Left lung (tissue), 10 donors: ENCODE results near the gene POLR3GL. TPM values are rescaled to one million over a fixed set of nuclear protein-coding genes. Genes with fewer than 3 reads are reported as not detected.
"Not testable (repeated sequence)": the region's sequence is repeated elsewhere in the genome, so short reads cannot be mapped to it uniquely, and the experiment has no call there.

ENCODE experiments used
- ATAC-seq: fragments of 200-7000 bp; cut with Tn5 transposase; one replicate; pipeline ENCODE4 v1.9.1; 2020; ENCODE audit warnings: moderate library complexity
- DNase-seq, 4 donors: peaks; one replicate each; pipeline ENCODE4 v3.0.0-alpha.2; 2013 to 2020
- H3K27ac ChIP-seq, 2 donors: fragments of 200-600 bp; sonication (generic) in 1 of 2; one replicate each; pipeline versions ENCODE4 v1.5.0 to v1.8.0; 2020 to 2021
- H3K27me3 ChIP-seq, 2 donors: fragments of 200-600 bp; sonication (generic) in 1 of 2; one replicate each; pipeline versions ENCODE4 v1.5.0 to v1.8.0; 2020 to 2021
- H3K36me3 ChIP-seq, 2 donors: fragments of 200-600 bp; sonication (generic) in 1 of 2; one replicate each; pipeline versions ENCODE4 v1.5.0 to v1.8.0; 2020 to 2021
- H3K4me1 ChIP-seq, 2 donors: fragments of 200-600 bp; one replicate each; pipeline ENCODE4 v1.8.0; 2021
- H3K4me3 ChIP-seq, 2 donors: fragments of 200-600 bp; sonication (generic) in 1 of 2; one replicate each; pipeline versions ENCODE4 v1.5.0 to v1.8.0; 2020 to 2021; ENCODE audit warnings: mild to moderate bottlenecking in 1 of 2
- H3K9me3 ChIP-seq, 2 donors: fragments of 200-600 bp; sonication (generic) in 1 of 2; one replicate each; pipeline versions ENCODE4 v1.5.0 to v1.8.0; 2020 to 2021
- intact Hi-C, 2 donors: fragments of 100-400 bp; cut with DNase I; formaldehyde crosslinking; loops; one replicate each; pipeline versions ENCODE4 v1.11.2 to v1.14.2; 2022
- polyA plus RNA-seq, 6 donors: library from polyadenylated mRNA; unstranded; fragments of 120-200 nt; gene quantifications; one replicate each; pipeline ENCODE4 v1.2.1, GENCODE V29; 2013; ENCODE audit not compliant: insufficient read length in 6 of 6
- total RNA-seq, 2 donors: library from RNA; stranded (reverse); fragmentation: NEBNext Ultra II Directional; extraction: Animal tissue kit (Norgen Biotek cat#: 25700); gene quantifications; one replicate each; pipeline ENCODE4 v1.2.1, GENCODE V29; 2021
- TF ChIP-seq, protein P1 (sequence below), 2 donors: fragments of 200-600 bp; sonication (generic) in 1 of 2; IDR thresholded peaks; one replicate each; pipeline versions ENCODE4 v1.5.0 to v1.8.0; 2021; ENCODE audit warnings: antibody characterized with exemption in 2 of 2
- donor health status: DM: no; HTN: yes; CAD: no.
- donor health status: DM: no; HTN: no; CAD: no.

The POLR3GL gene
- total and polyA plus RNA-seq, 8 donors, result 19.6 to 50.2 (median 44.2) TPM

DNA sequence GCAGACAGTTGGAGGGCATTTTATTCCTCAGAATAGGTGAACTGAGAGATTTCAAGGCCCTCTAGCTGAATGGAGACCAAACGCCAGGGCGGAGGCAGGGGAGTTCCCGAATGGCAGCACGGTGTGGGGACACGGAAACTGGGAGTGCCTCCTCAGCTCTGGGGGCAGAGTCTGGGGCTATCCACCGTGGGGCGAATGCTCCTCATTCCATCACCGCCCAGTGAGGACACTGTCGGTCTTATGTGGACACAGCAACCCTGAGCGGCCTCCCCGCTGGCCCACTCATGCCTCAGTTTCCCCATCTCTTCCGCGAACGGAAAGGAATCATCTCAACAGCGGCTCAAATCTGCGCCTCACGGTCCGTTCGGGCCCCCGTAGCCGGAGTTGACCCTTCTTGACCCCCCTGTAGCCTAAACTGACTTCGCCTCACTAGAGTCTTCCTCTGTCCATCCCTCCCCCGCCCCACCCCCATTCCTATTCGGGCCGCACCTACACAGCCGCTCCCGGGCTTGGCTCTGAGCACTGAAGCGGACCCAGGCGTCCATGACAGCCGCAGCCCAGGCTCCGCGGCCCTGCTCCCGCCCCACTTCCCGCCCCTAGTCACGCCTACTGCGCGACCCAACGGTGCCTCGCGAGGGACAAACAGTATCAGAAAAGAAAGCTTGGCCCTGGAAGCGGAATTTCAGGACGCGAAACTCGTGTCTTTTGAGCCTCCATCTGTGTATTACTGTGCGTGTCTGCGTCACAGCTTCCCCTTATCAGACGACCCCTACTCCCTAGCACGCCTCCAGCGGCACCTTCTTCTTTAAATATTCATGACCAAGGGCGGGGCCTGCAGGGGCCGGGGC, 46.1 kb upstream of the POLR3GL start, which contains the start of gene PEX11B:
Gene PEX11B, minus strand, starts transcription at position 574 of the 848 bp plus-strand sequence. Its CDS starts 29 bp downstream, at position 545.
- no peaks in the 10 kb centered on the region for H3K9me3 ChIP-seq
- intact Hi-C loops, result no loop called here
- H3K27me3 ChIP-seq, result no peaks in the 10 kb centered on the region
- peaks cover 0 to 39% of the 10 kb centered on the region in 2 donors for H3K36me3 ChIP-seq
- peak within 1 kb of the TSS; percentile 85 to 93 for H3K4me3 ChIP-seq
- TF ChIP-seq, protein P1, sequence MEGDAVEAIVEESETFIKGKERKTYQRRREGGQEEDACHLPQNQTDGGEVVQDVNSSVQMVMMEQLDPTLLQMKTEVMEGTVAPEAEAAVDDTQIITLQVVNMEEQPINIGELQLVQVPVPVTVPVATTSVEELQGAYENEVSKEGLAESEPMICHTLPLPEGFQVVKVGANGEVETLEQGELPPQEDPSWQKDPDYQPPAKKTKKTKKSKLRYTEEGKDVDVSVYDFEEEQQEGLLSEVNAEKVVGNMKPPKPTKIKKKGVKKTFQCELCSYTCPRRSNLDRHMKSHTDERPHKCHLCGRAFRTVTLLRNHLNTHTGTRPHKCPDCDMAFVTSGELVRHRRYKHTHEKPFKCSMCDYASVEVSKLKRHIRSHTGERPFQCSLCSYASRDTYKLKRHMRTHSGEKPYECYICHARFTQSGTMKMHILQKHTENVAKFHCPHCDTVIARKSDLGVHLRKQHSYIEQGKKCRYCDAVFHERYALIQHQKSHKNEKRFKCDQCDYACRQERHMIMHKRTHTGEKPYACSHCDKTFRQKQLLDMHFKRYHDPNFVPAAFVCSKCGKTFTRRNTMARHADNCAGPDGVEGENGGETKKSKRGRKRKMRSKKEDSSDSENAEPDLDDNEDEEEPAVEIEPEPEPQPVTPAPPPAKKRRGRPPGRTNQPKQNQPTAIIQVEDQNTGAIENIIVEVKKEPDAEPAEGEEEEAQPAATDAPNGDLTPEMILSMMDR (IDR thresholded peaks at IDR 0.05), result no peak
- peak within 1 kb of the TSS; percentile 85 to 91 for H3K27ac ChIP-seq
- H3K4me1 ChIP-seq, result peaks cover 14 to 53% of the 10 kb centered on the region in 2 donors
- ATAC-seq (peak; percentile 96), DNase-seq (peak; percentile 90 to 96 (median 92))

- TF ChIP-seq, protein P1 (IDR thresholded peaks at IDR 0.05), result no peak
- peak overlapping the region; percentile 85 to 91 for H3K27ac ChIP-seq
- peak; percentile 70 for ATAC-seq
- H3K36me3 ChIP-seq, result peaks cover 0 to 36% of the 10 kb centered on the region in 2 donors
- peak overlapping the region; percentile 85 to 93 for H3K4me3 ChIP-seq
- intact Hi-C loops, result no loop called here
- H3K27me3 ChIP-seq, result no peaks in the 10 kb centered on the region
- H3K9me3 ChIP-seq, result no peaks in the 10 kb centered on the region
- peaks cover 14 to 55% of the 10 kb centered on the region in 2 donors for H3K4me1 ChIP-seq
- DNase-seq, result peak; percentile 29 to 95 (median 56)
Observed at GRCh38 chr1:145918992-145919939, 45.2 kb upstream of the POLR3GL start.

DNA sequence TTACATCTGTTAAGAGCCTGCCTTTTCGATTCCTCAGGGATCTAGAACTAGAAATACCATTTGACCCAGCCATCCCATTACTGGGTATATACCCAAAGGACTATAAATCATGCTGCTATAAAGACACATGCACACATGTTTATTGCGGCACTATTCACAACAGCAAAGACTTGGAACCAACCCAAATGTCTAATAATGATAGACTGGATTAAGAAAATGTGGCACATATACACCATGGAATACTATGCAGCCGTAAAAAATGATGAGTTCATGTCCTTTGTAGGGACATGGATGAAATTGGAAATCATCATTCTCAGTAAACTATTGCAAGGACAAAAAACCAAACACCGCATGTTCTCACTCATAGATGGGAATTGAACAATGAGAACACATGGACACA, 44.2 kb upstream of the POLR3GL start:
- H3K27me3 ChIP-seq, ATAC-seq, intact Hi-C loops, H3K9me3 ChIP-seq, DNase-seq, H3K27ac ChIP-seq: not testable (repeated sequence)
- H3K4me1 ChIP-seq, result peaks cover 14 to 55% of the 10 kb centered on the region in 2 donors
- peak overlapping the region in 1 of 2 donors; percentile 93 for H3K4me3 ChIP-seq
- peaks cover 0 to 28% of the 10 kb centered on the region in 2 donors for H3K36me3 ChIP-seq

GRCh38 chr1:145922266-145922665, 42.2 kb upstream of the POLR3GL start:
- no peak for DNase-seq
- Histone ChIP-seq H3K9me3 (no peaks in the 10 kb centered on the region), H3K36me3 (peaks cover 0 to 23% of the 10 kb centered on the region in 2 donors), H3K27ac (peak overlapping the region in 1 of 2 donors; percentile 6), H3K4me1 (peaks cover 19 to 57% of the 10 kb centered on the region in 2 donors), H3K27me3 (no peaks in the 10 kb centered on the region), H3K4me3 (no peak overlapping the region)
- intact Hi-C loops, result no loop called here
- TF ChIP-seq, protein P1 (IDR thresholded peaks at IDR 0.05), result no peak
- no peak for ATAC-seq

- DNase-seq (no peak), ATAC-seq (peak; percentile 6)
- Histone ChIP-seq H3K36me3 (peaks cover 0 to 23% of the 10 kb centered on the region in 2 donors), H3K27me3 (no peaks in the 10 kb centered on the region), H3K27ac (peak overlapping the region; percentile 95), H3K9me3 (no peaks in the 10 kb centered on the region), H3K4me1 (peaks cover 7 to 32% of the 10 kb centered on the region in 2 donors), H3K4me3 (peak overlapping the region; percentile 58 to 71)
- TF ChIP-seq, protein P1 (IDR thresholded peaks at IDR 0.05), result no peak
- intact Hi-C loops, result no loop called here
Observed at GRCh38 chr1:145926686-145927062, 37.8 kb upstream of the POLR3GL start.
